Adipose tissue (tissue), 3 donors: Measurements from ENCODE around the gene TMSB4X. TPM values are rescaled to one million over a fixed set of nuclear protein-coding genes. Genes with fewer than 3 reads are reported as not detected.
"Not testable (repeated sequence)": the region's sequence is repeated elsewhere in the genome, so short reads cannot be mapped to it uniquely, and the experiment has no call there.

Experiments used
- H3K27ac ChIP-seq: one replicate; pipeline ENCODE4 v1.5.1; 2013; ENCODE audit warnings: low read depth, low read length
- WGBS, 3 donors: extraction: QIAGEN DNeasy Blood & Tissue Kit; methylation state at CpG; one replicate each; pipeline ENCODE4 v1.1.7; 2013; 5-methylcytosine and 5-hydroxymethylcytosine counted together
- polyA plus RNA-seq, 3 donors: library from polyadenylated mRNA; stranded (reverse); fragments of 200-250 nt; gene quantifications; one replicate each; pipeline ENCODE4 v1.2.3, GENCODE V29; 2013
- donor health status: healthy with polysubstance abuse.
- donor health status: Bipolar disorder and iron deficiency.
- donor health status: healthy.

TMSB4X gene
- polyA plus RNA-seq, 3 donors = 1,590 to 13,149 (median 4,716) TPM

- WGBS, 3 donors = 43 to 69% (median 51%) methylated on average over 12 of the region's 12 CpGs
- H3K27ac ChIP-seq = peak overlapping the region; percentile 42
These were observed 1.9 kb upstream of the TMSB4X start for GRCh38 chrX:12972878-12973560.

DNA sequence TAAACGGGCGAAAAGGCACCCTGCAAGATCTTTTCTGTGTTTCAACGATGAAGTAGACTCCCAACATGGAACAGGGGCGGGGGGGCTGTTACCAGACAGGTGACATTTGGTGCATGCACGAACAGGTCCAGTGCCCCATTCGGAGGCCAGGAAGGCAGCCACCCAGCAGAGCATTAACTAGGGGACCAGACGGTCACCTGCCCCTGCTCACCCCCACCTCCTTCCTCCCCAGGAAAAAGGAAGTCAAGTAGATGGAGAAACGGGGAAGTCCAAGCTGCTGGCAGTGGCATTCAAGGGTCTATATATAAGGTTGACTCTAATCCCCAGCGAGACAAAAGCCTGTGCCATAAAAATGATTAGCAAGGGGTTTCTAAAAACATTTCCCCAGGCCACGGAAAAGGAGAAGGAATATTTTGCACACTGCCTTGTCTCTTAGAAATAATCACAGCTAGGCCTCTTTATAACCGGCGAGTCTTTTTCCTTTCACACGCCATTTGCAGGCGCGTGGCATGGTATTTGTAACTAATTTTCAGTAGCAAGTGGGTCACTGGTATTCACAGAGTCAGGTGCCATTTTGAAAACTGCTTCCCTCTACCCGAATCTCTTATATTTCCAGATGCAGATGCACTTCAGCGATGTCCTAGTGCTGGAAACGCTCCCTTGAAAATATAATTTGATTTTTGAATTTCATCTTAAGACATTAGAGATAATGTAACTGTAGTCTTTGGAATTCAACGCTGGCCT is 1.2 kb upstream of the TMSB4X start:
- peak overlapping the region; percentile 42 for H3K27ac ChIP-seq
- WGBS, 3 donors = 12 to 66% (median 42%) methylated on average over 19 of the region's 19 CpGs

DNA sequence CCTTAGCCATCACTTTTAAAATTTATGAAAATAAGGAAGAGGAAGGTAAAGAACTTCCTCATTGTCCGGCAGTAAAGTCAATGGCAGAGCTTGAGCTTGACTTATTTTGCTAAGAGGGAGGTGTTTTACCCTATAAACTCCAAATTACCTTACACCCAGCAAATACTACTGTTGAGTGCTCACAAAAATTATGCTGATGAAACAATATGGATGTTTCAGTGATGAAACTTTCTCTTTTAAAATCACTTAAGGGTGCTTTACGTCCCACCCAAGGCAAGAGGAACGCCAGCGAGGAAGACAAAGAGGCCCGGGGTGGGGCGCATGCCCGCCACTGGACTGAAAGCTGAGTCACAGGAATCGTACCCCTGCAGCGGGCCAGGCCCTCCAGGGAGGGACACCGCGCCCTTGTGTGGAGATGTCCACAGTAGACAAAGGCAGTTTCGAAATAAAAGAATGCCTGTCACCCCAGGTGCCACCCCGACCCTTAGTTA is 560 bp upstream of the TMSB4X start:
- H3K27ac ChIP-seq = peak overlapping the region; percentile 75
- 0 to 11% (median 7%) methylated on average over 13 of the region's 13 CpGs for whole genome bisulfite sequencing, 3 donors

GRCh38 chrX:12975670-12975965 is 708 bp downstream of the TMSB4X start:
- 1 to 22% (median 1%) methylated on average over 25 to 26 of the region's 26 CpGs for WGBS, 3 donors
- peak overlapping the region; percentile 97 for H3K27ac ChIP-seq

DNA sequence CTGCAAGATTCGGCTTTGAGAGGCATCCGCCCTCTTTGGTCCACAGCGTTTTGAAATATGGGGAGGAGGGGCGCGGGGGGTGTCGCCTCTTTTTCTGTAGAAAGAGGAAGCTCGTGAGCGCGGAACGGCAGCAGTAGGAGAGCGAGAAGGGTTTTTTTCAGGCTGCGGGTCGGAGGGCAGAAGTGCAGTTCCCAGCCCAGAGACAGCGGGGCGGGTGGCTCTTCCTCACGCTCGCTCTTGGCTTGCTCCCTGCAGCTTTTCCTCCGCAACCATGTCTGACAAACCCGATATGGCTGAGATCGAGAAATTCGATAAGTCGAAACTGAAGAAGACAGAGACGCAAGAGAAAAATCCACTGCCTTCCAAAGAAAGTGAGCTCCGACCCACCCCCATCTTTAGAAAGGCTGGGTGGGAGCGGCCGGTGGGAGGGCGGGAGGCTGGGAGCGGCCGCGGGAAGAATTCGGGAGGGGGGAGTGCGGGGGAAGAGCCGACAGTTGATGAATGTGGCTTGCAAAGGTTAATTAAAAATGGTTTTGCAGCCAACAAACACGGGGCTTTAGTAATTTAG is 1.2 kb downstream of the TMSB4X start:
- peak overlapping the region; percentile 97 for H3K27ac ChIP-seq
- WGBS, 3 donors = 0 to 12% (median 2%) methylated on average over 29 to 34 of the region's 34 CpGs

- 3 to 47% (median 4%) methylated on average over 11 to 12 of the region's 12 CpGs for WGBS, 3 donors
- H3K27ac ChIP-seq = not testable (repeated sequence)
These were observed 2.2 kb downstream of the TMSB4X start for GRCh38 chrX:12976819-12977732.

- WGBS, 3 donors = 6 to 40% (median 12%) methylated on average over 9 of the region's 9 CpGs
- no peak overlapping the region for H3K27ac ChIP-seq
These were observed 2.9 kb downstream of the TMSB4X start for GRCh38 chrX:12977761-12978204.

GRCh38 chrX:12978205-12979025 is 3.5 kb downstream of the TMSB4X start:
- no peak overlapping the region for H3K27ac ChIP-seq
- 2 to 21% (median 12%) methylated on average over 14 of the region's 14 CpGs for WGBS, 3 donors

- 37 to 40% (median 38%) methylated on average over 4 of the region's 4 CpGs for WGBS, 3 donors
- no peak overlapping the region for H3K27ac ChIP-seq
These were observed 4.2 kb downstream of the TMSB4X start for GRCh38 chrX:12979026-12979607.

DNA sequence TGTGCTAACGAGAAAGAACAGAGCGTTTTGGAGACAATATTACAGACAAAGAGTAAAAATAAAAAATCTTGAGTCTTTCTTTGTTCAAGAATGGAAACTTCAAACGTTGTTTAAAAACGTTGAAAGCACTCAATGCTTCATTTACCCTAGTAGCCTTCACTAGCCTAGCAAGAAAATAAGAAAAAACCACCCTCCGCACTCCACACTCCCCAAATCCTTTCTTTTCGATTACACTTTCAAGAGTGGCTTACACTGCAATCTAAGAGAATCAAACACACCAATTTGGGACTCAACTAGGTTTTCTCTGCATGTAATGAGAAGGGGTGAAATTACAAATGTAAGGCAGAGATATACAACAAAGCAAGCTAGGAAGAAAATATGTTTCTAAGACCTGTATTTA is 4.7 kb downstream of the TMSB4X start:
- 36 to 57% (median 41%) methylated on average over 6 of the region's 6 CpGs for WGBS, 3 donors
- no peak overlapping the region for H3K27ac ChIP-seq

GRCh38 chrX:12980039-12980438 is 5.1 kb downstream of the TMSB4X start:
- not testable (repeated sequence) for H3K27ac ChIP-seq
- WGBS, 3 donors = 68 to 83% (median 76%) methylated on average over 8 to 9 of the region's 9 CpGs

GRCh38 chrX:12981880-12982279 is 7.0 kb downstream of the TMSB4X start:
- H3K27ac ChIP-seq = no peak overlapping the region
- 30 to 89% (median 34%) methylated on average over 3 of the region's 3 CpGs for WGBS, 3 donors

GRCh38 chrX:12984603-12985319 is 9.9 kb downstream of the TMSB4X start:
- 10 to 32% (median 23%) methylated on average over 5 of the region's 5 CpGs for WGBS, 3 donors
- no peak overlapping the region for H3K27ac ChIP-seq

- WGBS, 3 donors = 82 to 92% (median 86%) methylated on average over 1 of the region's 1 CpG
- no peak overlapping the region for H3K27ac ChIP-seq
These were observed 10.4 kb downstream of the TMSB4X start for GRCh38 chrX:12985331-12985730.

DNA sequence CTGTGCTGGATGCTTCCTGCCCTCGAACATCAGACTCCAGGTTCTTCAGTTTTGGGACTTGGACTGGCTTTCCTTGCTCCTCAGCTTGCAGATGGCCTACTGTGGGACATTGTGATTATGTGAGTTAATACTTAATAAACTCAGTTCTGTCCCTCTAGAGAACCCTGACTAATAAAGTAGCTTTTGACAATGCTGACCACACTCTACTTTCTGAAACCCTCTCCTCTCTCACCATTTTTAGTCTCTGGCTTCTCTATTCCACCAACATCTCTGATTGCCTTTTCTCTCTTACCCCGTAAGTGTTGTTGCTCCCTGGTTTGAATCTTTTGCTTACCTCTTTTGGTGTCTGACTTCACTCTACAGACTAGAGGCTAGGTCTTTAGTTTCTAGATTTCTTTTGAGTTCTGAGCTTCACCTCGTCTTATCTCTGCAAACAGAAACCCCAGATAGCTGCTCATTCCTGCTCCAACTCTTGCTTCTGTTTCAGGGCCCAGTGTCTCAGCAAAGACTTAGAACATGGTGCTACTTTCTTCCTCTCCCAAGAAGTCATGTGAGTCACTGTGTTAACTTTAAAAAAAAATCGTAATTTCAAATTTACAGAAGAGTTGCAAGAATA is 11.4 kb downstream of the TMSB4X start:
- H3K27ac ChIP-seq = no peak overlapping the region
- 58 to 86% (median 74%) methylated on average over 4 of the region's 4 CpGs for WGBS, 3 donors

- H3K27ac ChIP-seq = no peak overlapping the region
- 67 to 91% (median 75%) methylated on average over 2 of the region's 2 CpGs for WGBS, 3 donors
These were observed 12.0 kb downstream of the TMSB4X start for GRCh38 chrX:12986886-12987285.
